Fibroblast of mammary gland (primary cell): ENCODE data around the gene CHST11.

Source experiments
- DNase-seq: peaks from one replicate; pipeline ENCODE4 v3.0.0-alpha.2; 2010; ENCODE audit warnings: low read depth
- H3K4me3 ChIP-seq: 2 replicates; pipeline ENCODE4 v1.5.1; 2011; ENCODE audit warnings: low read depth, mild to moderate bottlenecking, low read length, moderate library complexity; ENCODE audit not compliant: control insufficient read depth
- CTCF ChIP-seq: conservative IDR thresholded peaks from 2 replicates; pipeline ENCODE4 v1.5.1; 2011; ENCODE audit warnings: low read depth, low read length, inconsistent platforms; ENCODE audit not compliant: control insufficient read depth, insufficient read depth

CHST11 gene

GRCh38 chr12:104638851-104639240 lies 182.1 kb downstream of the CHST11 start:
- no peak overlapping the region for H3K4me3 ChIP-seq
- no peak for TF ChIP-seq CTCF
- no peak for DNase-seq

- TF ChIP-seq CTCF = no peak
- no peak for DNase-seq
- no peak overlapping the region for H3K4me3 ChIP-seq
Observed at GRCh38 chr12:104640956-104641355, 184.2 kb downstream of the CHST11 start.

GRCh38 chr12:104641862-104642261 lies 185.1 kb downstream of the CHST11 start:
- no peak overlapping the region for H3K4me3 ChIP-seq
- no peak for DNase-seq
- TF ChIP-seq CTCF = no peak

- DNase-seq = no peak
- no peak for TF ChIP-seq CTCF
- H3K4me3 ChIP-seq = no peak overlapping the region
Observed at GRCh38 chr12:104643093-104643818, 186.5 kb downstream of the CHST11 start.

- no peak for DNase-seq
- no peak overlapping the region for H3K4me3 ChIP-seq
- no peak for TF ChIP-seq CTCF
Observed at GRCh38 chr12:104643819-104644669, 187.3 kb downstream of the CHST11 start.

GRCh38 chr12:104648756-104649155 lies 192.0 kb downstream of the CHST11 start:
- no peak for DNase-seq
- no peak for TF ChIP-seq CTCF
- no peak overlapping the region for H3K4me3 ChIP-seq
